ENCODE measurements around the gene TMEM242.
A peak's percentile ranks its signal among the peaks of the same experiment; 100 is the strongest.
"Not testable (repeated sequence)": the region's sequence is repeated elsewhere in the genome, so short reads cannot be mapped to it uniquely, and the experiment has no call there.

The TMEM242 gene

GRCh38 chr6:157323255-157323965 lies at the start of gene TMEM242:
Gene TMEM242, minus strand, starts transcription at chr6:157323519. Its CDS starts 20 bp downstream, at chr6:157323499.
- no peak for DNase-seq

GRCh38 chr6:157372501-157373280 lies 49.4 kb upstream of the TMEM242 start:
- no peak for DNase-seq

GRCh38 chr6:157370755-157371154 lies 47.4 kb upstream of the TMEM242 start:
- no peak for DNase-seq

DNA sequence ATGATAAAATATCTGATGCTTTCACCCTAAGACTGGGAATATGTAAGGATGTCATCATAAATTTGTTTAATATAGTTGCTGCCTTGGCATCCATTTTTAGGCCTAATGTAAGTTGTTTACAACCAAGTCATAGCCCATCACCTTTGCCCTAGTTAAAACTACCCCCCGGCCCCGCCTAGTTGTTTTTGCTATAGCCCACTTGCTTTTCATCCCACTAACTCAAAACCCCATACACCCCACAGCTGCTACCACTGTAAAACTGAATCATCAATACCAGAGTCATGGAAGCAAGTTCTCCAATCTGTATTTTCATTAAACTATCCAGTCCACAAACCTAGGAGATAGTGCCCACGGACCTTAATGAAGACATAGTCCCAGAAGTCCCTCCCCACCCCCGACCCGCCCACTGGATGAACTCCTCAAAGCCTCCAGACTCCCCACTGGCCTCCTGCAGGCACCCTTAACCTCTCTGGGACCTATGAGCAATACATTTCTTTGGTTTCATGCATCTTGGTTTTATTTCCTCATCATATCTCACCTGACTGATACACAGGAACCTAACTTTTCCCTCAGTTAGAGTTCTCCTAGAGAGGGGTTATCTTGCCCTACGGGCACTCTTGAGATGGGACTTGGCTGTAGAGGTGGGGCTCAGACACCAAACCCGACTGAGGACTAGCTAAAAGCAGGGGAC lies 45.2 kb upstream of the TMEM242 start:
- DNase-seq, result no peak

DNA sequence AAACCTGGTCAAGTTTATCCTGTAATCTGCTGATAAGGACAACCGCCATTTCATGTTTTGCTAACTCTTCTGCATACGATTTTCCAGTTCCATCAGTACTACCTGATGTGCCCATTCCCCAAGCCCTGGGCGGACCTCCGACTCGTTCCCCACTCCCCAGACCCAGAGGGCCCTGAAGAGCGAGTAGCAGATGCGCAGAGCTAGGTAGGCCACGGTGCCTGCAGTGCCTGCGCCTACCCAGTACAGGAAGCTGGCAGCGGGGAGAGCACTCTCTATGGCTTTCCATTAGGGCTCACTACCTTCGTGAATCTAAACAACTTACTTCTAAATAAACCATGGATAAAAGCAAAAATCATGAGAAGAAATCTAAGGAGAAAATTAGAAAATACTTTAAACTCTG lies 43.3 kb upstream of the TMEM242 start:
- DNase-seq, result no peak

GRCh38 chr6:157364705-157365104 lies 41.4 kb upstream of the TMEM242 start:
- DNase-seq, result no peak

DNA sequence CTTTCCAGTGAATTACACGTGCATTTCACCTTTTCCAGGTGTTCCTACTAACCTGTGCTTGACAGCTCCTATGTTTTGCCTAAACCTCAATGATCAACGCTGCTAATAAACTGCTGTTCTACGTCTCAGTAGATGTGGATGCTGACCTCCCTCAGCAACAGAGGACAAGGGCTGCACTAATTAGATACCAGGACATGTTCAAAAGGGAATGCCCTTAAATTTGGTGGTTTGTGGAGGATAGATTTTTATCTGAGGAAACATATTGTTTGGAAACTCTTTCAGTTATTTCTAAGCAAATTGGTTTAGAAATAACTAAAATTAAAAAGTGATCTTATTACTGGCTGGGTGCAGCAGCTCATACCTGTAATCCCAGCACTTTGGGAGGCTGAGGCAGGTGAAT lies 38.6 kb upstream of the TMEM242 start:
- no peak for DNase-seq

GRCh38 chr6:157358287-157358686 lies 35.0 kb upstream of the TMEM242 start:
- no peak for DNase-seq

GRCh38 chr6:157346373-157346772 lies 23.1 kb upstream of the TMEM242 start:
- DNase-seq, result no peak

GRCh38 chr6:157343732-157344131 lies 20.4 kb upstream of the TMEM242 start:
- peak; percentile 18 for DNase-seq

- DNase-seq, result no peak
Measured at GRCh38 chr6:157339432-157339831, 16.1 kb upstream of the TMEM242 start.

GRCh38 chr6:157337751-157338150 lies 14.4 kb upstream of the TMEM242 start:
- DNase-seq, result no peak

DNA sequence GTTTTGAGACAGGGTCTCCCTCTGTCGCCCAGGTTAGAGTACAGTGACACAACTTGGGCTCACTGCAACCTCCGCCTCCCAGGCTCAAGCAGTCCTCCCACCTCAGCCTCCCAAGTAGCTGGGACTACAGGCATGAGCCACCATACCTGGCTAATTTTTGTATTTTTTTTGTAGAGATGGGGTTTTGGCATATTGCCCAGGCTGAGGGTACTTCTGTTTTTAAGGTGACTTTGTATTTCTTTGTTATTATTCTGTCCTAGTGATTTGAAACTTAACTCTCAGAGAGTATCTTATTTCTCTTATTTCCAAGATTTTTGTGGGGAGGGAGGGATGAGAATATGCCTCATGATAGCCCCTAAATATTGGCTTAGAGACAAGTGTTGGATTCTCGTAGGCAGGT lies 14.0 kb upstream of the TMEM242 start:
- not testable (repeated sequence) for DNase-seq

DNA sequence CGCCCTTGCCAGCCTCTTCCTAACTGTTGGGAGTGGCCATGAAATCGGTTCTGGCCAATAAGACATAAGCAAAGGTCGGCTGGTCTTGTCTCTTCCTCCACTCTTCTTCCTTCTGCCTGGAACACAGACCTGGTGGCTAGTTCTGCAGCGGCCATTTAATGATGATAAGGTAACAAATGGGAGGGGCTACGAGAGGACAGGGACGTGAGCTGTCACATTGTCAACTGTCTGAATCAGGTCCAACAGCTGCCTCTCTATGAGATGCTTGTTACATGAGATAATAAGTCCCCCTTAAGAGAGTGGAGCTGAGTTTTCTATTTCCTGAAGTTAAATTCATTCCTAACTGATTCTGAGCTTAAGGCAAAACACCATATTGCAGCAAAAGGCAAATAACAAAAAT lies 12.5 kb upstream of the TMEM242 start:
- peak; percentile 37 for DNase-seq

- DNase-seq, result no peak
Measured at GRCh38 chr6:157333956-157334355, 10.6 kb upstream of the TMEM242 start.

DNA sequence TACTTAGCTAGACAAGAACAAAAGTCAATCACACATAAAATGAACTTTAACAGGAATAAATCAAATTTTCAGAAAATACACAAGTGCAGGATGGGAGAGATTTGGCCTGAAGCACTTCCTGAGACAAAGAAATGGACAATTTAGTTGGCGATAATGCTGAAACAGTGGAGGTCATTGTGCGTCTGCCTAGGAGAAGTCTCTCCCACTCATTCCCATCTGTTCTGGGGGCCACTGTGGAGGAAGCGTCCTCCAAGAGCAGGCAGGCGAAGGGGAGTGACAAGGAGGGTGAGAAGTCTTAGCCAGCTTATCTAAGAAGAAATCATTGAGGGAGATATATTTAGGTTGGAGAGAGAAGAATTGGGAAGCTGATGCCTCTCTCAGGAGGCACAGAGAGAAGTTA lies 10.2 kb upstream of the TMEM242 start:
- DNase-seq, result no peak

GRCh38 chr6:157332813-157333212 lies 9.5 kb upstream of the TMEM242 start:
- no peak for DNase-seq

GRCh38 chr6:157330831-157331230 lies 7.5 kb upstream of the TMEM242 start:
- DNase-seq, result no peak

DNA sequence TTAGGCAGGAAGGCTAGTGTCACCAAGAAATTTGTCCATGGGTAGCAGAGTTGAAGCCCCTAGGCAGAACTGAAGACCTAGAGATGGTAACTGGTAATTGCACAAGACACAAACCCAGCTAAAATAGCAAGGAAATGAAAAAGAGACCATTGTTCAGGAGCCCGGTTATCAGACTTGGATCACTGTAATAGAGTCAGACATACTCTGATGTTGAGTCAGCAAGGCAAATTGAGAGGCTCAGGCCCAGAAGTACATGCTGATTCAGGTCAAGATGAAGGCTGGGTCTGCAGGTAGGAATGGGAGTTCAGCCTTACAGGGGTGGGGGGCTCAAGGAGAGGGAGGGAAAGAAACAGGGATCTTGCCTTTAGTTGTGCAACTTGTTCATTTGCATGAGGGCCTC lies 6.5 kb upstream of the TMEM242 start:
- no peak for DNase-seq

GRCh38 chr6:157328108-157328692 lies 4.9 kb upstream of the TMEM242 start:
- no peak for DNase-seq

DNA sequence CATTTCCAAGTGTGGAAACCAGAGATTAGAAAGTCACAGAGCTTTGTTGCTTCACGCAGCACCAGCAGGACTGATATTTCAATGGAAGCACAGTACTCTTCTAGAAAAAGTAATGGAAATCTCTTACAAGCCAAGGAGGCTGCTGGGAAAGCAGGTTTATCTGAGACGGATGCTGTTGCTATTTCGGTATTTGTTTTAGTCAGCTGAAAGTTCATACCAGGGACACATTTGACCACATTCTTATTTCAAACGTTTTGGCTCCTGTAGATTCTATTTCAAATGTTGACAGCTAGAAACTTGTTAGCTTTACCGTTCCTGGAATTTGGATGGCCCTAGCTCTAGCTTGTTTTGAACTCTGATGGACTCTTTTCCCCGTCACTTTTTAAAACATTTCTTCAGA lies 3.7 kb upstream of the TMEM242 start:
- DNase-seq, result no peak

DNA sequence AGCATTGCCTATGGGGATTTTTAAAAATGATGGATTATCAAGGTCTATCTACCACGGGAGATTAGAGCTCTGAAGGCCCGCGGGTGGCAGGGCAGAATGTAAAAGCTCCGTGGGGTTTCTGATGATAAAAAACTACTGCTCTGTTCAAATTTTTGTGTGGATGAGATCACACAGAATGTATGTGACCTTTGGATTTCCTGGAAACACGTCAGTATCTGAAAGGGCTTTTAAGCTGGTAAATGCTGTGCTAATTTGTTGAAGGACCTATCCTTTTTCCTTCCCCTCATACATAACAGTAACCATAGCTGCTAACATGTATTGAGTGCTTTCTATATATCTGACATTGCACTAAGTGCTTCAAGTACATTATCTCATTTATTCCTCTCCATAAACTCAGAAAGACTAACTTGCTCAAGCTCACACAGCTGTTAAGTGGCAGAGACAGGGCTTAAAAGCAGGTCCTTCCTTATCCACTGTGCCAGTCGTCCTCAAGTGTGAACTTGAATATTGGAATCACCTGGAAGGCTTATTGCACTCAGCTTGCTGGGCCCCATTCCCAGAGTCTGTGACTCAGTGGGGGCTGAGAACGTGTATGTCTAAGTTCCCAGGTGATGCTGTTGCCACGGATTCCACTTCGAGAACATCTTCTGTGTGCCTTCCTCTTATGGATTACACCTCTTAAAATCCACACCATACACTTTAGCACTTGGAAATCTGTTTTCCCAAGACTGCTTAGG lies 1.9 kb upstream of the TMEM242 start:
- DNase-seq, result no peak

DNA sequence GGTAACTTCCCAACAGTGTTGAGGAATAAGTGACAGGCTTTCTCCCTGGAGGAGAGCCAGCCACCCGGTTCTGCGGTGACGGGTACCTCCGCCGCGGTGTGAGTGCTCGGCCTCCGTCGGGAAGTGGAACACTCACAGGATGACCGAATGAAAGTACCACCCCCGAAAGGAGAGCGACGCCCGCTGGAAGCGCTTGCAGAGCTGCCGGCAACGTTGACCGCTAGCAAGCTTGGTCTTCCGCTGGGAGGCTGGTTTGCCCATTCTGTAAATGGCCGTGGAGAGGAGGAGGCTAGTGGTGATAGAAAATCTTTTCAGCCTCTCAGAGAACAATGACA lies 614 bp upstream of the TMEM242 start:
- no peak for DNase-seq
